ENCODE data around the gene TTC6. TPM values are rescaled to one million over a fixed set of nuclear protein-coding genes. Genes with fewer than 3 reads are reported as not detected.

The TTC6 gene
- total RNA-seq, 2 experiments from 2014 or later, result not detected

GRCh38 chr14:37595809-37596621 is 586 bp downstream of the TTC6 start:
- Mint-ChIP-seq H3K4me1 (ENCODE audit: low read depth) (peaks cover 23% of the 10 kb centered on the region), H3K4me3 (peak overlapping the region; percentile 54), H3K36me3 (ENCODE audit: low read depth) (peaks cover 20% of the 10 kb centered on the region), H3K27ac (peak overlapping the region; percentile 30), H3K27me3 (ENCODE audit: low read depth) (peaks cover 68% of the 10 kb centered on the region), H3K9me3 (ENCODE audit: insufficient read depth) (peaks cover 14% of the 10 kb centered on the region)
- DNase-seq, result peak; percentile 33
- ATAC-seq, result peak; percentile 35
- CTCF ChIA-PET, result no interaction called here
- POLR2A ChIA-PET, result no interaction called here

- ATAC-seq (no peak), DNase-seq (no peak)
- peaks cover 70% of the 10 kb centered on the region for H3K27me3 Mint-ChIP-seq (ENCODE audit: low read depth)
- H3K9me3 Mint-ChIP-seq (ENCODE audit: insufficient read depth), result peaks cover 14% of the 10 kb centered on the region
- CTCF ChIA-PET, result interaction anchor here (1.0 kb wide), 1 partner anchor 8 kb away, joined by 4 read pairs; no protein-coding TSS in a partner anchor
- peaks cover 21% of the 10 kb centered on the region for H3K4me1 Mint-ChIP-seq (ENCODE audit: low read depth)
- no peak overlapping the region for H3K27ac Mint-ChIP-seq
- H3K4me3 Mint-ChIP-seq, result no peak overlapping the region
- H3K36me3 Mint-ChIP-seq (ENCODE audit: low read depth), result peaks cover 19% of the 10 kb centered on the region
- POLR2A ChIA-PET, result no interaction called here
Observed at GRCh38 chr14:37596790-37597472, 1.5 kb downstream of the TTC6 start.

- DNase-seq (no peak), ATAC-seq (no peak)
- Mint-ChIP-seq H3K36me3 (ENCODE audit: low read depth) (peaks cover 17% of the 10 kb centered on the region), H3K4me1 (ENCODE audit: low read depth) (peaks cover 21% of the 10 kb centered on the region), H3K4me3 (no peak overlapping the region), H3K27ac (no peak overlapping the region), H3K27me3 (ENCODE audit: low read depth) (peaks cover 67% of the 10 kb centered on the region), H3K9me3 (ENCODE audit: insufficient read depth) (peaks cover 13% of the 10 kb centered on the region)
- POLR2A ChIA-PET, result no interaction called here
- CTCF ChIA-PET, result interaction anchor here (1.0 kb wide), 1 partner anchor 9 kb away, joined by 4 read pairs; no protein-coding TSS in a partner anchor
Observed at GRCh38 chr14:37597538-37597913, 2.1 kb downstream of the TTC6 start.

GRCh38 chr14:37597914-37598746 is 2.7 kb downstream of the TTC6 start:
- Mint-ChIP-seq H3K4me3 (no peak overlapping the region), H3K36me3 (ENCODE audit: low read depth) (peaks cover 11% of the 10 kb centered on the region), H3K9me3 (ENCODE audit: insufficient read depth) (peaks cover 9% of the 10 kb centered on the region), H3K27ac (no peak overlapping the region), H3K4me1 (ENCODE audit: low read depth) (peaks cover 21% of the 10 kb centered on the region), H3K27me3 (ENCODE audit: low read depth) (peaks cover 65% of the 10 kb centered on the region)
- ChIA-PET POLR2A (no interaction called here), CTCF (no interaction called here)
- ATAC-seq (no peak), DNase-seq (no peak)

- Mint-ChIP-seq H3K4me3 (peak overlapping the region; percentile 38), H3K27ac (peak overlapping the region; percentile 30), H3K4me1 (ENCODE audit: low read depth) (peaks cover 21% of the 10 kb centered on the region), H3K27me3 (ENCODE audit: low read depth) (peaks cover 60% of the 10 kb centered on the region), H3K36me3 (ENCODE audit: low read depth) (peaks cover 11% of the 10 kb centered on the region), H3K9me3 (ENCODE audit: insufficient read depth) (peaks cover 9% of the 10 kb centered on the region)
- POLR2A ChIA-PET, result no interaction called here
- ATAC-seq, result no peak
- DNase-seq, result no peak
- CTCF ChIA-PET, result no interaction called here
Observed at GRCh38 chr14:37598747-37599506, 3.5 kb downstream of the TTC6 start.

- Mint-ChIP-seq H3K4me1 (ENCODE audit: low read depth) (peaks cover 18% of the 10 kb centered on the region), H3K27ac (no peak overlapping the region), H3K27me3 (ENCODE audit: low read depth) (peaks cover 54% of the 10 kb centered on the region), H3K36me3 (ENCODE audit: low read depth) (peaks cover 8% of the 10 kb centered on the region), H3K9me3 (ENCODE audit: insufficient read depth) (peaks cover 9% of the 10 kb centered on the region), H3K4me3 (no peak overlapping the region)
- POLR2A ChIA-PET, result no interaction called here
- DNase-seq (no peak), ATAC-seq (no peak)
- CTCF ChIA-PET, result no interaction called here
Observed at GRCh38 chr14:37599507-37600368, 4.3 kb downstream of the TTC6 start.

GRCh38 chr14:37600880-37601741 is 5.7 kb downstream of the TTC6 start:
- H3K4me3 Mint-ChIP-seq, result no peak overlapping the region

GRCh38 chr14:37601865-37602264 is 6.4 kb downstream of the TTC6 start:
- H3K27ac Mint-ChIP-seq, result no peak overlapping the region
- no peak for DNase-seq
- H3K36me3 Mint-ChIP-seq (ENCODE audit: low read depth), result peaks cover 5% of the 10 kb centered on the region
- peaks cover 5% of the 10 kb centered on the region for H3K9me3 Mint-ChIP-seq (ENCODE audit: insufficient read depth)
- ATAC-seq, result no peak
- no peak overlapping the region for H3K4me3 Mint-ChIP-seq
- ChIA-PET POLR2A (no interaction called here), CTCF (no interaction called here)
- peaks cover 41% of the 10 kb centered on the region for H3K27me3 Mint-ChIP-seq (ENCODE audit: low read depth)
- peaks cover 8% of the 10 kb centered on the region for H3K4me1 Mint-ChIP-seq (ENCODE audit: low read depth)

More at GRCh38 chr14:37600880-37601741, 5.7 kb downstream of the TTC6 start:
- Mint-ChIP-seq H3K27ac (no peak overlapping the region), H3K27me3 (ENCODE audit: low read depth) (peaks cover 48% of the 10 kb centered on the region), H3K4me1 (ENCODE audit: low read depth) (peaks cover 12% of the 10 kb centered on the region), H3K36me3 (ENCODE audit: low read depth) (peaks cover 8% of the 10 kb centered on the region), H3K9me3 (ENCODE audit: insufficient read depth) (peaks cover 9% of the 10 kb centered on the region)
- ATAC-seq, result no peak
- no peak for DNase-seq
- ChIA-PET CTCF (no interaction called here), POLR2A (no interaction called here)

GRCh38 chr14:37602605-37603453 is 7.4 kb downstream of the TTC6 start:
- peaks cover 8% of the 10 kb centered on the region for H3K4me1 Mint-ChIP-seq (ENCODE audit: low read depth)

More at GRCh38 chr14:37602605-37603453, 7.4 kb downstream of the TTC6 start:
- H3K36me3 Mint-ChIP-seq (ENCODE audit: low read depth), result peaks cover 5% of the 10 kb centered on the region
- H3K4me3 Mint-ChIP-seq, result no peak overlapping the region
- ChIA-PET POLR2A (no interaction called here), CTCF (no interaction called here)
- peaks cover 36% of the 10 kb centered on the region for H3K27me3 Mint-ChIP-seq (ENCODE audit: low read depth)
- peaks cover 5% of the 10 kb centered on the region for H3K9me3 Mint-ChIP-seq (ENCODE audit: insufficient read depth)
- DNase-seq (no peak), ATAC-seq (no peak)
- no peak overlapping the region for H3K27ac Mint-ChIP-seq

Data from activated CD8-positive, alpha-beta T cell treated with anti-CD3 and anti-CD28 coated beads, Interleukin-2, amount 10 ng/mL, durations not matched to agents 7 days and 5 days (primary cell).